Left hindlimb (tissue), 1 donor: Measurements from ENCODE around the gene ZBTB2.
"Not testable (repeated sequence)": the region's sequence is repeated elsewhere in the genome, so short reads cannot be mapped to it uniquely, and the experiment has no call there.

Experiments used
- DNase-seq: peaks from one replicate; pipeline ENCODE4 v3.0.0-alpha.2; 2018

The ZBTB2 gene

GRCh38 chr6:151399679-151400078 is 8.3 kb upstream of the ZBTB2 start:
- no peak for DNase-seq

- DNase-seq = no peak
These were observed 2.1 kb upstream of the ZBTB2 start for GRCh38 chr6:151393410-151393809.

GRCh38 chr6:151392427-151392826 is 1.1 kb upstream of the ZBTB2 start:
- no peak for DNase-seq

GRCh38 chr6:151390851-151391470 is 398 bp downstream of the ZBTB2 start:
- DNase-seq = peak; percentile 89

- peak; percentile 99 for DNase-seq
These were observed 996 bp downstream of the ZBTB2 start for GRCh38 chr6:151390276-151390850.

GRCh38 chr6:151389618-151390275 is 1.6 kb downstream of the ZBTB2 start:
- peak; percentile 79 for DNase-seq

GRCh38 chr6:151388997-151389617 is 2.3 kb downstream of the ZBTB2 start:
- no peak for DNase-seq

- DNase-seq = no peak
These were observed 3.1 kb downstream of the ZBTB2 start for GRCh38 chr6:151388236-151388635.

GRCh38 chr6:151387175-151387970 is 4.0 kb downstream of the ZBTB2 start:
- DNase-seq = no peak

GRCh38 chr6:151385177-151385576 is 6.2 kb downstream of the ZBTB2 start:
- DNase-seq = no peak

- no peak for DNase-seq
These were observed 7.2 kb downstream of the ZBTB2 start for GRCh38 chr6:151384151-151384550.

- DNase-seq = not testable (repeated sequence)
These were observed 8.7 kb downstream of the ZBTB2 start for GRCh38 chr6:151382631-151383030.

- DNase-seq = no peak
These were observed 9.6 kb downstream of the ZBTB2 start for GRCh38 chr6:151381722-151382121.

- no peak for DNase-seq
These were observed 10.5 kb downstream of the ZBTB2 start for GRCh38 chr6:151380848-151381205.

GRCh38 chr6:151379933-151380847 is 11.2 kb downstream of the ZBTB2 start:
- DNase-seq = no peak

- DNase-seq = no peak
These were observed 14.3 kb downstream of the ZBTB2 start for GRCh38 chr6:151377095-151377494.

GRCh38 chr6:151376440-151376839 is 14.9 kb downstream of the ZBTB2 start:
- DNase-seq = no peak

- no peak for DNase-seq
These were observed 15.5 kb downstream of the ZBTB2 start for GRCh38 chr6:151375833-151376232.

- DNase-seq = no peak
These were observed 17.2 kb downstream of the ZBTB2 start for GRCh38 chr6:151374036-151374683.

GRCh38 chr6:151372164-151372563 is 19.2 kb downstream of the ZBTB2 start:
- no peak for DNase-seq

- no peak for DNase-seq
These were observed 20.8 kb downstream of the ZBTB2 start for GRCh38 chr6:151370509-151371078.
